NAMALWA (cell line): Measurements from ENCODE around the gene ZNF512.
"Not testable (repeated sequence)": the region's sequence is repeated elsewhere in the genome, so short reads cannot be mapped to it uniquely, and the experiment has no call there.

Experiments
- DNase-seq: peaks from one replicate; pipeline ENCODE4 v3.0.0-alpha.2; 2015; ENCODE audit warnings: low spot score

The ZNF512 gene

GRCh38 chr2:27582695-27583389 is at the start of gene ZNF512:
ZNF512 (plus strand) TSS chr2:27583042; CDS start chr2:27583113, 71 bp downstream.
- DNase-seq: peak; percentile 99

GRCh38 chr2:27537287-27537686 is 45.6 kb upstream of the ZNF512 start:
- DNase-seq: no peak

GRCh38 chr2:27538839-27539450 is 43.9 kb upstream of the ZNF512 start:
- DNase-seq: not testable (repeated sequence)

GRCh38 chr2:27539649-27540048 is 43.2 kb upstream of the ZNF512 start:
- not testable (repeated sequence) for DNase-seq

GRCh38 chr2:27544143-27544821 is 38.6 kb upstream of the ZNF512 start:
- no peak for DNase-seq

- DNase-seq: no peak
These were observed 37.3 kb upstream of the ZNF512 start for GRCh38 chr2:27545348-27546141.

GRCh38 chr2:27549303-27549702 is 33.5 kb upstream of the ZNF512 start:
- no peak for DNase-seq

GRCh38 chr2:27551514-27551913 is 31.3 kb upstream of the ZNF512 start:
- no peak for DNase-seq

GRCh38 chr2:27552941-27553340 is 29.9 kb upstream of the ZNF512 start:
- DNase-seq: no peak

- not testable (repeated sequence) for DNase-seq
These were observed 28.4 kb upstream of the ZNF512 start for GRCh38 chr2:27554451-27554850.

- no peak for DNase-seq
These were observed 23.6 kb upstream of the ZNF512 start for GRCh38 chr2:27559228-27559627.

- DNase-seq: no peak
These were observed 21.8 kb upstream of the ZNF512 start for GRCh38 chr2:27561060-27561459.

- no peak for DNase-seq
These were observed 16.2 kb upstream of the ZNF512 start for GRCh38 chr2:27566628-27567027.

- DNase-seq: no peak
These were observed 13.4 kb upstream of the ZNF512 start for GRCh38 chr2:27569398-27569797.

GRCh38 chr2:27571197-27571596 is 11.6 kb upstream of the ZNF512 start:
- no peak for DNase-seq

- DNase-seq: no peak
These were observed 11.2 kb upstream of the ZNF512 start for GRCh38 chr2:27571681-27572080.

GRCh38 chr2:27572439-27572838 is 10.4 kb upstream of the ZNF512 start:
- no peak for DNase-seq

- DNase-seq: no peak
These were observed 9.8 kb upstream of the ZNF512 start for GRCh38 chr2:27572998-27573429.

GRCh38 chr2:27573452-27573851 is 9.4 kb upstream of the ZNF512 start:
- no peak for DNase-seq

GRCh38 chr2:27581417-27582128 is 1.3 kb upstream of the ZNF512 start:
- DNase-seq: no peak

GRCh38 chr2:27582129-27582694 is 630 bp upstream of the ZNF512 start:
- no peak for DNase-seq
